OCI-LY1 (cell line): ENCODE results near the gene TNNI3.

Experiments used
- H2AFZ ChIP-seq: fragments of 200-600 bp; sonication (generic), shearing (Covaris generic); 2 replicates; pipeline ENCODE4 v1.6.0; 2014; ENCODE audit warnings: antibody characterized with exemption, mild to moderate bottlenecking, low read length
- H3F3A ChIP-seq: fragments of 200-600 bp; sonication (generic), shearing (Covaris generic); 2 replicates; pipeline ENCODE4 v1.6.0; 2014; ENCODE audit warnings: mild to moderate bottlenecking, antibody characterized with exemption, low read length, moderate library complexity; ENCODE audit not compliant: insufficient read depth
- H3K27ac ChIP-seq: fragments of 200-600 bp; sonication (generic); 2 replicates; pipeline ENCODE4 v1.5.1; 2014; ENCODE audit warnings: low read length, mixed run types, mild to moderate bottlenecking, low read depth; ENCODE audit not compliant: poor library complexity, severe bottlenecking
- H3K27me3 ChIP-seq: fragments of 200-600 bp; sonication (generic); 2 replicates; pipeline ENCODE4 v1.6.0; 2014; ENCODE audit warnings: antibody characterized with exemption, mild to moderate bottlenecking, low read length, moderate library complexity; ENCODE audit not compliant: insufficient read depth
- H3K36me3 ChIP-seq: fragments of 200-600 bp; sonication (generic); 2 replicates; pipeline ENCODE4 v1.6.1; 2014; ENCODE audit warnings: mild to moderate bottlenecking, antibody characterized with exemption, low read length, moderate library complexity, mixed read lengths; ENCODE audit not compliant: insufficient read depth
- H3K4me1 ChIP-seq: fragments of 200-600 bp; sonication (generic); 2 replicates; pipeline ENCODE4 v1.5.1; 2014; ENCODE audit warnings: mild to moderate bottlenecking, low read length, moderate library complexity; ENCODE audit not compliant: insufficient read depth, severe bottlenecking
- H3K4me2 ChIP-seq: fragments of 200-600 bp; sonication (generic), shearing (Covaris generic); 2 replicates; pipeline ENCODE4 v1.6.1; 2014; ENCODE audit warnings: low read length
- H3K4me3 ChIP-seq: fragments of 200-600 bp; sonication (generic); 2 replicates; pipeline ENCODE4 v1.5.1; 2014; ENCODE audit warnings: low read length, low read depth, mild to moderate bottlenecking, mixed read lengths; ENCODE audit not compliant: poor library complexity, severe bottlenecking
- H3K79me2 ChIP-seq: fragments of 200-600 bp; shearing (Covaris generic); 2 replicates; pipeline ENCODE4 v1.6.1; 2016; ENCODE audit warnings: mixed run types, low read length, mixed read lengths; ENCODE audit not compliant: insufficient read depth
- H3K9ac ChIP-seq: fragments of 200-600 bp; sonication (generic), shearing (Covaris generic); 2 replicates; pipeline ENCODE4 v1.6.1; 2014; ENCODE audit warnings: mild to moderate bottlenecking, low read length, mixed read lengths
- H3K9me2 ChIP-seq: fragments of 200-600 bp; sonication (generic), shearing (Covaris generic); 2 replicates; pipeline ENCODE4 v1.6.1; 2014; ENCODE audit warnings: low read depth, mild to moderate bottlenecking, low read length, mixed read lengths
- H3K9me3 ChIP-seq: fragments of 200-600 bp; shearing (Covaris generic); 2 replicates; pipeline ENCODE4 v1.6.1; 2014; ENCODE audit warnings: low read length, mixed read lengths
- H4K20me1 ChIP-seq: fragments of 200-600 bp; sonication (generic), shearing (Covaris generic); 2 replicates; pipeline ENCODE4 v1.6.0; 2016; ENCODE audit warnings: mild to moderate bottlenecking, low read length; ENCODE audit not compliant: insufficient read depth
- CTCF ChIP-seq: fragments of 200-600 bp; sonication (generic), shearing (Covaris generic); IDR thresholded peaks from 2 replicates; pipeline ENCODE4 v1.5.1; 2017; ENCODE audit warnings: mild to moderate bottlenecking, antibody characterized with exemption, low read length, moderate library complexity, mixed read lengths
- EZH2 ChIP-seq: fragments of 200-600 bp; sonication (generic), shearing (Covaris generic); IDR thresholded peaks from 2 replicates; pipeline ENCODE4 v1.8.0; 2017; ENCODE audit warnings: borderline replicate concordance, mixed run types, mild to moderate bottlenecking, antibody characterized with exemption, low read length, moderate library complexity, mixed read lengths

TNNI3 gene

GRCh38 chr19:55136399-55137102, 21.0 kb downstream of the TNNI3 start:
- TF ChIP-seq EZH2: no peak
- H3K27me3 ChIP-seq: peaks cover 6% of the 10 kb centered on the region

GRCh38 chr19:55134736-55135135, 22.8 kb downstream of the TNNI3 start:
- Histone ChIP-seq H3K36me3 (no peaks in the 10 kb centered on the region), H3K9me3 (no peaks in the 10 kb centered on the region), H3K4me2 (no peak overlapping the region), H3K4me1 (peaks cover 4% of the 10 kb centered on the region), H4K20me1 (no peaks in the 10 kb centered on the region), H3K4me3 (no peak overlapping the region), H3K27me3 (peaks cover 6% of the 10 kb centered on the region), H2AFZ (no peak overlapping the region), H3K9ac (no peak overlapping the region), H3K27ac (no peak overlapping the region), H3K79me2 (no peaks in the 10 kb centered on the region), H3K9me2 (no peaks in the 10 kb centered on the region), H3F3A (no peaks in the 10 kb centered on the region)
- TF ChIP-seq CTCF (no peak), EZH2 (no peak)

More at GRCh38 chr19:55136399-55137102, 21.0 kb downstream of the TNNI3 start:
- no peak overlapping the region for H2AFZ ChIP-seq
- H4K20me1 ChIP-seq: no peaks in the 10 kb centered on the region
- no peaks in the 10 kb centered on the region for H3K36me3 ChIP-seq
- no peaks in the 10 kb centered on the region for H3K9me3 ChIP-seq
- H3K9me2 ChIP-seq: no peaks in the 10 kb centered on the region
- H3K4me1 ChIP-seq: peaks cover 4% of the 10 kb centered on the region
- H3K27ac ChIP-seq: no peak overlapping the region
- no peaks in the 10 kb centered on the region for H3F3A ChIP-seq
- H3K9ac ChIP-seq: no peak overlapping the region
- no peak overlapping the region for H3K4me3 ChIP-seq
- H3K4me2 ChIP-seq: no peak overlapping the region
- no peaks in the 10 kb centered on the region for H3K79me2 ChIP-seq

- Histone ChIP-seq H4K20me1 (no peaks in the 10 kb centered on the region), H2AFZ (no peak overlapping the region), H3K79me2 (no peaks in the 10 kb centered on the region), H3K4me1 (peaks cover 4% of the 10 kb centered on the region), H3K27ac (no peak overlapping the region), H3K4me2 (no peak overlapping the region), H3K9me3 (no peaks in the 10 kb centered on the region), H3F3A (no peaks in the 10 kb centered on the region), H3K27me3 (peaks cover 6% of the 10 kb centered on the region), H3K36me3 (no peaks in the 10 kb centered on the region), H3K9ac (no peak overlapping the region), H3K4me3 (no peak overlapping the region), H3K9me2 (no peaks in the 10 kb centered on the region)
- no peak for TF ChIP-seq EZH2
- TF ChIP-seq CTCF: no peak
These were observed 23.7 kb downstream of the TNNI3 start for GRCh38 chr19:55133639-55134444.
